Pancreas (tissue), 10 donors: Measurements from ENCODE around the gene TNFRSF1A. TPM values are rescaled to one million over a fixed set of nuclear protein-coding genes. Genes with fewer than 3 reads are reported as not detected.

Source experiments
- ATAC-seq, 4 donors: fragments of 200-7000 bp; cut with Tn5 transposase; one replicate each; pipeline versions ENCODE4 v1.8.0 to v1.9.1; 2020; ENCODE audit warnings: mild to moderate bottlenecking in 4 of 4, moderate library complexity in 4 of 4
- DNase-seq, 6 donors: peaks; one replicate each; pipeline ENCODE4 v3.0.0-alpha.2; 2020
- FAIRE-seq: peaks from 2 replicates; lab custom pipeline; 2012; peaks lifted over from hg19 to GRCh38; lab: Jason Lieb, UNC
- H3K27ac ChIP-seq, 4 donors: fragments of 200-600 bp; sonication (generic); 1 replicate in 3 of 4; 2 replicates in 1 of 4; pipeline versions ENCODE4 v1.5.0 to v1.8.0; 2020
- H3K27me3 ChIP-seq, 4 donors: fragments of 200-600 bp; one replicate each; pipeline ENCODE4 v1.8.0; 2021
- H3K36me3 ChIP-seq, 3 donors: fragments of 200-600 bp; sonication (generic) in 1 of 3; one replicate each; pipeline versions ENCODE4 v1.5.0 to v1.8.0; 2020 to 2021
- H3K4me1 ChIP-seq, 3 donors: fragments of 200-600 bp; one replicate each; pipeline ENCODE4 v1.8.0; 2021
- H3K4me3 ChIP-seq, 4 donors: fragments of 200-600 bp; sonication (generic) in 2 of 4; one replicate each; pipeline versions ENCODE4 v1.5.0 to v1.8.0; 2020 to 2021
- H3K9me3 ChIP-seq, 4 donors: fragments of 200-600 bp; one replicate each; pipeline ENCODE4 v1.8.0; 2021
- WGBS, 2 donors: extraction: QIAGEN DNeasy Blood & Tissue Kit; methylation state at CpG; one replicate each; pipeline ENCODE4 v1.1.7; 2013; 5-methylcytosine and 5-hydroxymethylcytosine counted together
- intact Hi-C, 3 donors: fragments of 100-400 bp; cut with DNase I; formaldehyde crosslinking; loops; one replicate each; pipeline versions ENCODE4 v1.11.1 to v1.14.2; 2022
- polyA plus RNA-seq, 2 donors: library from polyadenylated mRNA; stranded (reverse); fragments of 200-250 nt; gene quantifications; one replicate each; pipeline ENCODE4 v1.2.3, GENCODE V29; 2013
- total RNA-seq, 6 donors: library from RNA; stranded (reverse); fragmentation: NEBNext Ultra II Directional in 4 of 6; extraction: Animal tissue kit (Norgen Biotek cat#: 25700) in 4 of 6; gene quantifications; one replicate each; pipeline versions ENCODE4 v1.2.1 to v1.2.4, GENCODE V29; 2021 to 2023
- TF ChIP-seq, protein P1 (sequence below), 4 donors: fragments of 200-600 bp; sonication (generic) in 3 of 4; IDR thresholded peaks; one replicate each; pipeline versions ENCODE4 v1.5.0 to v1.8.0; 2021; ENCODE audit warnings: antibody characterized with exemption in 4 of 4
- donor health status: healthy with polysubstance abuse.
- donor health status: DM: no; HTN: no; CAD: no; lungs with moderate emphysema.
- donor health status: DM: no; HTN: no; CAD: no.
- donor health status: control.
- donor health status: control.
- donor health status: Bipolar disorder and iron deficiency.
- donor health status: DM: yes; HTN: yes; CAD: no.
- donor health status: DM: no; HTN: no; CAD: no.
- donor health status: DM: no; HTN: no; CAD: no.
- donor health status: DM: yes; HTN: yes; CAD: no.

Gene TNFRSF1A
- total and polyA plus RNA-seq, 8 donors: 23.5 to 68.1 (median 36.6) TPM

DNA sequence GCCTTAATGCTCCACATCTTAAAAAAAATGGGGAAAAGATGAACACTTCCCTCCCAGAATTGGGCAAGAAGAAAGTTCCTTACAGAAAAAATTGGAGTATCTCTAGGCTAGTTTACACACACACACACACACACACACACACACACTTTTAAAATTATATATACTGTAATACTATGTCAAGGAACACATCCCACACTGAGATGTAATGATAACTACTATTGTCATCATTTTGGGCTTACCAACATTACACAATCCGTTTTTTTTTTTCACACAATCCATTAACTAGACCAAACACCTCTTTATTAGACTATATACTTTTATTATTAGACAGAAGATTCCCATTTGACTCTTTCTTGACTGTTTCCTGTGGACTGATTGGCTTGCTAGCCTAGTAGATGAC is 44.6 kb upstream of the TNFRSF1A start:
- no peaks in the 10 kb centered on the region for H3K27me3 ChIP-seq
- intact Hi-C loops: no loop called here
- WGBS, 2 donors: 33 to 38% methylated on average over 1 of the region's 1 CpG

DNA sequence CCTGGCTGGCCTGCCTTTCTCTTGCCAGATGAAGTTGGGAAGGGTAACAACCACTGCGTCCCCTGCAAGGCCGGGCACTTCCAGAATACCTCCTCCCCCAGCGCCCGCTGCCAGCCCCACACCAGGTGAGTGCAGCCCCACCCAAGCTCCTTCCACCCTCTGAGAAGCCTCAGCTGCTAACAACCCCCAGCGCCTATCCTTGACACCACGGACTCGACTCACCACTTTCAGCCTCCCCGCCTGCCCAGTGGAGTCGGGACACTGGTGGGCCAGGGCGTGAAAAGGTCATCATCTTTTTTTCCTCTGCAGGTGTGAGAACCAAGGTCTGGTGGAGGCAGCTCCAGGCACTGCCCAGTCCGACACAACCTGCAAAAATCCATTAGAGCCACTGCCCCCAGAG is 44.2 kb upstream of the TNFRSF1A start:
- intact Hi-C loops: no loop called here
- H3K4me1 ChIP-seq: peaks cover 4 to 18% (median 9%) of the 10 kb centered on the region in 3 donors
- H3K27ac ChIP-seq: no peak overlapping the region
- H3K27me3 ChIP-seq: no peaks in the 10 kb centered on the region
- TF ChIP-seq, protein P1, sequence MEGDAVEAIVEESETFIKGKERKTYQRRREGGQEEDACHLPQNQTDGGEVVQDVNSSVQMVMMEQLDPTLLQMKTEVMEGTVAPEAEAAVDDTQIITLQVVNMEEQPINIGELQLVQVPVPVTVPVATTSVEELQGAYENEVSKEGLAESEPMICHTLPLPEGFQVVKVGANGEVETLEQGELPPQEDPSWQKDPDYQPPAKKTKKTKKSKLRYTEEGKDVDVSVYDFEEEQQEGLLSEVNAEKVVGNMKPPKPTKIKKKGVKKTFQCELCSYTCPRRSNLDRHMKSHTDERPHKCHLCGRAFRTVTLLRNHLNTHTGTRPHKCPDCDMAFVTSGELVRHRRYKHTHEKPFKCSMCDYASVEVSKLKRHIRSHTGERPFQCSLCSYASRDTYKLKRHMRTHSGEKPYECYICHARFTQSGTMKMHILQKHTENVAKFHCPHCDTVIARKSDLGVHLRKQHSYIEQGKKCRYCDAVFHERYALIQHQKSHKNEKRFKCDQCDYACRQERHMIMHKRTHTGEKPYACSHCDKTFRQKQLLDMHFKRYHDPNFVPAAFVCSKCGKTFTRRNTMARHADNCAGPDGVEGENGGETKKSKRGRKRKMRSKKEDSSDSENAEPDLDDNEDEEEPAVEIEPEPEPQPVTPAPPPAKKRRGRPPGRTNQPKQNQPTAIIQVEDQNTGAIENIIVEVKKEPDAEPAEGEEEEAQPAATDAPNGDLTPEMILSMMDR (IDR thresholded peaks at IDR 0.05): no peak
- DNase-seq (peak in 1 of 6 donors; percentile 64), ATAC-seq (no peak), FAIRE-seq (no peak)
- WGBS, 2 donors: 79 to 84% methylated on average over 11 of the region's 11 CpGs
- H3K4me3 ChIP-seq: no peak overlapping the region
- peaks cover 0 to 16% (median 5%) of the 10 kb centered on the region in 3 donors for H3K36me3 ChIP-seq
- no peaks in the 10 kb centered on the region for H3K9me3 ChIP-seq

More for the DNA sequence above, 44.6 kb upstream of the TNFRSF1A start:
- Histone ChIP-seq H3K36me3 (peaks cover 0 to 19% (median 5%) of the 10 kb centered on the region in 3 donors), H3K27ac (no peak overlapping the region), H3K9me3 (no peaks in the 10 kb centered on the region), H3K4me1 (peaks cover 4 to 18% (median 10%) of the 10 kb centered on the region in 3 donors), H3K4me3 (no peak overlapping the region)
- no peak for ATAC-seq
- no peak for DNase-seq
- no peak for FAIRE-seq
- TF ChIP-seq, protein P1 (IDR thresholded peaks at IDR 0.05): no peak

DNA sequence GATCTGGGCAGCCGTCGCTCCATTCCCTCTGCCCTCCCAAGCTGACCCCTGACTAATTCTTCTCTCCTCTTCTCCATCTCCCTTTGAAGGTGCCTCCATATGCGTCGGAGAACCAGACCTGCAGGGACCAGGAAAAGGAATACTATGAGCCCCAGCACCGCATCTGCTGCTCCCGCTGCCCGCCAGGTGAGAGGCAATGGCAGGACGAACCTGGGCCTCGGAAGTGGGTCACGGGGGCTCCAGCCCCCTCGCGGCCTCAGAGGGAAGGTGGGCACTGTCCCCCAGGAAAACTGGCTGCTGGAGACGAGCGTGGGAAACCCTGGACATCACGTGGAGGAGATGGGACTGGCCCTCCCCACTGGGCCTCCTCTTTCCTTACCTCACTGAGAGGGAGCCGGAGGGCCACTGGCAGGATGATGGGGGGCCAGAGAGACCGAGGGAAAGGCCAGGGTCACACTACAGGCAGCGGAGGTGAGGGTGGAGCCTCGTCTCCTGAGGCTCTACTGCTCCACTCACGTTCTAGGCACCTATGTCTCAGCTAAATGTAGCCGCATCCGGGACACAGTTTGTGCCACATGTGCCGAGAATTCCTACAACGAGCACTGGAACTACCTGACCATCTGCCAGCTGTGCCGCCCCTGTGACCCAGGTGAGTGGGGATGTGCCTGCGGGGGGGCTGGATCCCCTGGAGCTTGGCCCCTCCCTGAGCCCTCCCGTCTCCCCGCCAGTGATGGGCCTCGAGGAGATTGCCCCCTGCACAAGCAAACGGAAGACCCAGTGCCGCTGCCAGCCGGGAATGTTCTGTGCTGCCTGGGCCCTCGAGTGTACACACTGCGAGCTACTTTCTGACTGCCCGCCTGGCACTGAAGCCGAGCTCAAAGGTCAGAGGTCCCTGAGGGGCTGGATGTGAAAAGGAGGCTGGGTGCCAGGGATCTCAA is 42.9 kb upstream of the TNFRSF1A start:
- Histone ChIP-seq H3K27me3 (no peaks in the 10 kb centered on the region), H3K4me3 (peak overlapping the region; percentile 66 to 96 (median 90)), H3K27ac (peak overlapping the region; percentile 63 to 95 (median 84)), H3K9me3 (no peaks in the 10 kb centered on the region), H3K4me1 (peaks cover 4 to 18% (median 9%) of the 10 kb centered on the region in 3 donors), H3K36me3 (peaks cover 0 to 11% (median 5%) of the 10 kb centered on the region in 3 donors)
- intact Hi-C loops: no loop called here
- peak in 2 of 6 donors; percentile 53 to 74 for DNase-seq
- ATAC-seq: peak; percentile 17 to 42 (median 22)
- TF ChIP-seq, protein P1 (IDR thresholded peaks at IDR 0.05): no peak
- no peak for FAIRE-seq
- 12 to 18% methylated on average over 34 to 36 of the region's 36 CpGs for WGBS, 2 donors

DNA sequence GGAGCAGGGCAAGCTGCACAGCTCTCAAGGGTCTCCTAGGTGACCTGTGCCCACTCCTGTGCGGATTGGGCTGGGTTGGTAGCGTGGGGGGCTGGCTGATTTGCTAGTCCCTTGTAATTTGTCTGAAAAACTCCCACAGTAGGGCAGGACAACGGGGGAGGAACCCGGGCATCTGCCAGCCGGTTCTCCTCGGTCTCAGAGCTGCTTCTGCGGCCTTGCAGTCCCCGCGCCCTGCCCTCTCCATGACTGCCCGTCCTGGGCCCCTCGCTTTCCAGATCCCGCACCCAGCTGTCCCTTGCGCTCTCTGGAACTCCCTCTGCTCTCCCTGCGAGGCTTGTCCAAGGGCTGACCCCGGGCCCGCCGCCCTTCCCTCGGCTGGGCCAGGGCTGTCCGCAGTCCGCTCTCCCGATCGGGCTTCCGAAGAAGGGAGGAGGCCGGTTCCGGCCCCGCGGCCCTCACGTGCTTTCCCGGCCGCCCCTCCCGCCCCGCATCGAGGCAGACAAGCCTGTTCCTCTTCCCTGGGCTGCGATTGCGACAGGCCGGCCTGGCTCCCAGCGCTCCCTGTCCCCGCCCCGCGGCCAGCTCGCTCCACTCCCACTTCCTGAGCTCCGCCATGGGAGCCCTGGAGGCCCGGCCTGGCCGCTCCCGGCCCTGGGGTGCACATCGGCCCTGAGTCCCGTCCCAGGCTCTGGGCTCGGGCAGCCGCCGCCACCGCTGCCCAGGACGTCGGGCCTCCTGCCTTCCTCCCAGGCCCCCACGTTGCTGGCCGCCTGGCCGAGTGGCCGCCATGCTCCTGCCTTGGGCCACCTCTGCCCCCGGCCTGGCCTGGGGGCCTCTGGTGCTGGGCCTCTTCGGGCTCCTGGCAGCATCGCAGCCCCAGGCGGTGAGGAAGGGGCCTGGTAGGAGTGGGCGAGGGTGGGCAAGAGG is 42.0 kb upstream of the TNFRSF1A start, which contains the start of gene LTBR:
Gene LTBR (plus strand): TSS at position 591 of the 927 bp plus-strand sequence. CDS start 197 bp downstream, at position 788.
- FAIRE-seq (no peak), DNase-seq (peak; percentile 95 to 98 (median 96)), ATAC-seq (peak; percentile 96 to 97 (median 96))
- intact Hi-C loops: no loop called here
- WGBS, 2 donors: 2% methylated on average over 60 to 62 of the region's 62 CpGs
- peaks cover 4 to 18% (median 9%) of the 10 kb centered on the region in 3 donors for H3K4me1 ChIP-seq
- peak within 1 kb of the TSS; percentile 66 to 96 (median 90) for H3K4me3 ChIP-seq
- H3K36me3 ChIP-seq: peaks cover 0 to 11% (median under 1%) of the 10 kb centered on the region in 3 donors
- no peaks in the 10 kb centered on the region for H3K27me3 ChIP-seq
- no peaks in the 10 kb centered on the region for H3K9me3 ChIP-seq
- TF ChIP-seq, protein P1 (IDR thresholded peaks at IDR 0.05): no peak
- H3K27ac ChIP-seq: peak within 1 kb of the TSS; percentile 63 to 95 (median 84)
